WTC11 (cell line): Measurements from ENCODE around the gene TRIM62. TPM values are rescaled to one million over a fixed set of nuclear protein-coding genes. Genes with fewer than 3 reads are reported as not detected.

Source experiments
- ATAC-seq: fragments of 200-7000 bp; cut with Tn5 transposase; 2 replicates; pipeline ENCODE4 v1.10.0; 2021; ENCODE audit warnings: mild to moderate bottlenecking, moderate library complexity
- CTCF ChIA-PET: fragments of 300-600 bp; sonication (Branson Sonifier 250); formaldehyde crosslinking; loops from one replicate; lab custom pipeline; 2021; ENCODE audit warnings: antibody characterized with exemption; lab: Charles Lee
- POLR2A ChIA-PET: fragments of 350-600 bp; sonication (Branson Sonifier 250); formaldehyde crosslinking; loops from one replicate; lab custom pipeline; 2021; ENCODE audit warnings: antibody characterized with exemption; lab: Charles Lee
- DNase-seq: peaks from one replicate; pipeline ENCODE4 v3.0.0; 2021; ENCODE audit warnings: low spot score
- H3K27ac Mint-ChIP-seq: 2 replicates; pipeline ENCODE4 v1.8.0; 2021; ENCODE audit warnings: mixed read lengths
- H3K27me3 Mint-ChIP-seq: 2 replicates; pipeline ENCODE4 v1.8.0; 2021; ENCODE audit warnings: low read depth, mild to moderate bottlenecking, moderate library complexity, mixed read lengths
- H3K36me3 Mint-ChIP-seq: 2 replicates; pipeline ENCODE4 v1.8.0; 2021; ENCODE audit warnings: mixed read lengths
- H3K4me1 Mint-ChIP-seq: 2 replicates; pipeline ENCODE4 v1.8.0; 2022; ENCODE audit warnings: mixed read lengths
- H3K4me3 Mint-ChIP-seq: 2 replicates; pipeline ENCODE4 v1.8.0; 2021; ENCODE audit warnings: mild to moderate bottlenecking, moderate library complexity, mixed read lengths
- H3K9me3 Mint-ChIP-seq: 2 replicates; pipeline ENCODE4 v1.8.0; 2021; ENCODE audit warnings: mixed read lengths
- ARID4B ChIP-seq: sonication (generic); formaldehyde crosslinking; IDR thresholded peaks from 2 replicates; pipeline ENCODE4 v1.8.0; 2023; ENCODE audit warnings: missing genetic modification reagents, mild to moderate bottlenecking, borderline replicate concordance
- CREM ChIP-seq: sonication (generic); formaldehyde crosslinking; IDR thresholded peaks from 2 replicates; pipeline ENCODE4 v1.8.1; 2022; ENCODE audit warnings: mild to moderate bottlenecking, missing genetic modification reagents, moderate library complexity
- E2F1 ChIP-seq: sonication (generic); formaldehyde crosslinking; IDR thresholded peaks from 2 replicates; pipeline ENCODE4 v1.8.0; 2022; ENCODE audit warnings: mild to moderate bottlenecking, missing genetic modification reagents
- GABPB1 ChIP-seq: sonication (generic); formaldehyde crosslinking; IDR thresholded peaks from 2 replicates; pipeline ENCODE4 v1.8.1; 2023; ENCODE audit warnings: mild to moderate bottlenecking, missing genetic modification reagents
- GRHL2 ChIP-seq: fragments of 250-450 bp; sonication (Bioruptor Pico); IDR thresholded peaks from 2 replicates; pipeline ENCODE4 v1.8.0; 2022; ENCODE audit warnings: mild to moderate bottlenecking, moderate library complexity; ENCODE audit not compliant: insufficient replicate concordance, severe bottlenecking
- GTF2I ChIP-seq: fragments of 250-450 bp; sonication (Bioruptor Pico); conservative IDR thresholded peaks from 2 replicates; pipeline ENCODE4 v1.4.0; 2021; ENCODE audit warnings: mild to moderate bottlenecking
- JUN ChIP-seq: sonication (generic); formaldehyde crosslinking; IDR thresholded peaks from 2 replicates; pipeline ENCODE4 v1.8.0; 2023; ENCODE audit warnings: mild to moderate bottlenecking, missing genetic modification reagents
- MAX ChIP-seq: sonication (generic); formaldehyde crosslinking; IDR thresholded peaks from 2 replicates; pipeline ENCODE4 v1.8.0; 2022; ENCODE audit warnings: mild to moderate bottlenecking, missing genetic modification reagents
- MLX ChIP-seq: sonication (generic); formaldehyde crosslinking; IDR thresholded peaks from 2 replicates; pipeline ENCODE4 v1.8.1; 2023; ENCODE audit warnings: mild to moderate bottlenecking, missing genetic modification reagents, moderate library complexity
- MYBL2 ChIP-seq: sonication (generic); formaldehyde crosslinking; IDR thresholded peaks from 2 replicates; pipeline ENCODE4 v1.8.1; 2023; ENCODE audit warnings: mild to moderate bottlenecking, moderate library complexity, missing genetic modification reagents
- NR1H2 ChIP-seq: sonication (generic); formaldehyde crosslinking; IDR thresholded peaks from 2 replicates; pipeline ENCODE4 v1.9.0; 2021; ENCODE audit warnings: mild to moderate bottlenecking, moderate library complexity, missing genetic modification reagents
- NR3C1 ChIP-seq: sonication (generic); formaldehyde crosslinking; conservative IDR thresholded peaks from 2 replicates; pipeline ENCODE4 v1.8.1; 2023; ENCODE audit warnings: low read depth, mild to moderate bottlenecking, missing genetic modification reagents
- PREB ChIP-seq: sonication (generic); formaldehyde crosslinking; IDR thresholded peaks from 2 replicates; pipeline ENCODE4 v1.8.1; 2022; ENCODE audit warnings: mild to moderate bottlenecking, missing genetic modification reagents, moderate library complexity, borderline replicate concordance
- RORB ChIP-seq: fragments of 250-450 bp; sonication (Bioruptor Pico); IDR thresholded peaks from 2 replicates; pipeline ENCODE4 v1.9.0; 2021; ENCODE audit warnings: mild to moderate bottlenecking
- SMAD3 ChIP-seq: sonication (generic); formaldehyde crosslinking; IDR thresholded peaks from 2 replicates; pipeline ENCODE4 v1.8.0; 2022; ENCODE audit warnings: missing genetic modification reagents, mild to moderate bottlenecking, borderline replicate concordance
- SMAD4 ChIP-seq: sonication (generic); formaldehyde crosslinking; IDR thresholded peaks from 2 replicates; pipeline ENCODE4 v1.8.0; 2022; ENCODE audit warnings: mild to moderate bottlenecking, missing genetic modification reagents
- SP1 ChIP-seq: sonication (generic); formaldehyde crosslinking; conservative IDR thresholded peaks from 2 replicates; pipeline ENCODE4 v1.8.1; 2022; ENCODE audit warnings: missing genetic modification reagents
- ZBTB21 ChIP-seq: sonication (generic); formaldehyde crosslinking; IDR thresholded peaks from 2 replicates; pipeline ENCODE4 v1.8.1; 2023; ENCODE audit warnings: mild to moderate bottlenecking, missing genetic modification reagents, borderline replicate concordance
- ZNF281 ChIP-seq: sonication (generic); formaldehyde crosslinking; IDR thresholded peaks from 2 replicates; pipeline ENCODE4 v1.8.0; 2023; ENCODE audit warnings: mild to moderate bottlenecking, missing genetic modification reagents
- ZNF317 ChIP-seq: sonication (generic); formaldehyde crosslinking; IDR thresholded peaks from 2 replicates; pipeline ENCODE4 v1.8.1; 2023; ENCODE audit warnings: low read depth, mild to moderate bottlenecking, moderate library complexity, missing genetic modification reagents, borderline replicate concordance
- ZNF396 ChIP-seq: fragments of 250-450 bp; sonication (Bioruptor Pico); IDR thresholded peaks from 2 replicates; pipeline ENCODE4 v1.8.0; 2021; ENCODE audit warnings: mild to moderate bottlenecking, moderate library complexity, borderline replicate concordance
- ZNF416 ChIP-seq: fragments of 250-450 bp; sonication (Bioruptor Pico); IDR thresholded peaks from 2 replicates; pipeline ENCODE4 v1.9.0; 2021; ENCODE audit warnings: mild to moderate bottlenecking, inconsistent platforms
- ZSCAN18 ChIP-seq: fragments of 250-450 bp; sonication (Bioruptor Pico); IDR thresholded peaks from 2 replicates; pipeline ENCODE4 v2.1.2; 2022; ENCODE audit warnings: mild to moderate bottlenecking, moderate library complexity
- total RNA-seq: library from RNA; stranded (reverse); gene quantifications from 3 replicates; pipeline ENCODE4 v1.2.3, GENCODE V29; 2021

Gene TRIM62
- total RNA-seq, 1 experiment from 2014 or later: 13.6 TPM

- H3K4me1 Mint-ChIP-seq: peaks cover 19% of the 10 kb centered on the region
- DNase-seq: peak; percentile 95
- CTCF ChIA-PET: interaction anchor here (0.5 to 8.1 kb wide), 38 partner anchors 12 to 506 kb away, joined by 3 to 117 read pairs (median 5); partner anchors contain the start of genes AZIN2, HPCA and TRIM62
- peak; percentile 97 for ATAC-seq
- peak overlapping the region; percentile 79 for H3K4me3 Mint-ChIP-seq
- POLR2A ChIA-PET: interaction anchor here (0.7 kb wide), 1 partner anchor 40 kb away, joined by 5 read pairs; no protein-coding TSS in a partner anchor
- H3K9me3 Mint-ChIP-seq: peaks cover 8% of the 10 kb centered on the region
- peak overlapping the region; percentile 28 for H3K27ac Mint-ChIP-seq
- peaks cover 36% of the 10 kb centered on the region for H3K27me3 Mint-ChIP-seq
- H3K36me3 Mint-ChIP-seq: peaks cover 7% of the 10 kb centered on the region; the same call in 1 of the 2 replicates
- TF ChIP-seq JUN (CRISPR knock-in tag): no peak
- no peak for TF ChIP-seq ZSCAN18 (CRISPR knock-in tag)
- TF ChIP-seq NR1H2 (CRISPR knock-in tag): no peak
- peak; percentile 67; the same call in 1 of the 2 replicates for TF ChIP-seq GTF2I
- TF ChIP-seq SP1 (CRISPR knock-in tag): peak; percentile 78
- TF ChIP-seq PREB: no peak
- no peak for TF ChIP-seq ZNF317 (CRISPR knock-in tag)
- TF ChIP-seq ZNF396: no peak
- TF ChIP-seq MYBL2 (CRISPR knock-in tag): peak; percentile 58; the same call in 1 of the 2 replicates
- no peak for TF ChIP-seq ARID4B (CRISPR knock-in tag)
- TF ChIP-seq SMAD3 (CRISPR knock-in tag): no peak; the same call in 1 of the 2 replicates
- TF ChIP-seq CREM (CRISPR knock-in tag): peak; percentile 66; the same call in 1 of the 2 replicates
- no peak for TF ChIP-seq GRHL2 (CRISPR knock-in tag)
- TF ChIP-seq SMAD4: no peak
- TF ChIP-seq ZBTB21 (CRISPR knock-in tag): no peak
- TF ChIP-seq MLX: no peak
- no peak for TF ChIP-seq ZNF416
- no peak for TF ChIP-seq RORB (CRISPR knock-in tag)
- TF ChIP-seq GABPB1 (CRISPR knock-in tag): peak; percentile 82; the same call in 1 of the 2 replicates
- peak; percentile 80 for TF ChIP-seq MAX (CRISPR knock-in tag)
- no peak for TF ChIP-seq E2F1 (CRISPR knock-in tag)
- TF ChIP-seq ZNF281: no peak
- TF ChIP-seq NR3C1 (CRISPR knock-in tag): no peak
Measured at GRCh38 chr1:33127001-33127823, 54.6 kb downstream of the TRIM62 start.
